Loucy (cell line): ENCODE data around the gene NSD1.

Experiments
- H2AFZ ChIP-seq: fragments of 200-600 bp; sonication (generic); 2 replicates; pipeline ENCODE4 v1.6.0; 2016; ENCODE audit warnings: antibody characterized with exemption, mild to moderate bottlenecking, low read length, moderate library complexity
- H3F3A ChIP-seq: fragments of 200-600 bp; 2 replicates; pipeline ENCODE4 v1.6.0; 2016; ENCODE audit warnings: antibody characterized with exemption, low read depth, mild to moderate bottlenecking
- H3K27me3 ChIP-seq: fragments of 200-600 bp; sonication (generic); 2 replicates; pipeline ENCODE4 v1.6.1; 2014; ENCODE audit warnings: low read length, mild to moderate bottlenecking; ENCODE audit not compliant: insufficient read depth, poor library complexity, severe bottlenecking
- H3K36me3 ChIP-seq: fragments of 200-600 bp; sonication (generic); 2 replicates; pipeline ENCODE4 v1.6.1; 2016; ENCODE audit warnings: low read length; ENCODE audit not compliant: insufficient read depth
- H3K4me1 ChIP-seq: fragments of 200-600 bp; sonication (generic); 2 replicates; pipeline ENCODE4 v1.5.1; 2014; ENCODE audit warnings: low read length, mild to moderate bottlenecking; ENCODE audit not compliant: insufficient read depth, poor library complexity, severe bottlenecking
- H3K4me2 ChIP-seq: fragments of 200-600 bp; sonication (generic); 2 replicates; pipeline ENCODE4 v1.6.0; 2014; ENCODE audit warnings: antibody characterized with exemption, low read length, low read depth, mild to moderate bottlenecking; ENCODE audit not compliant: poor library complexity, severe bottlenecking
- H3K4me3 ChIP-seq: fragments of 200-600 bp; sonication (generic); 2 replicates; pipeline ENCODE4 v1.5.1; 2014; ENCODE audit warnings: low read length, mild to moderate bottlenecking, mixed read lengths; ENCODE audit not compliant: poor library complexity, severe bottlenecking
- H3K79me2 ChIP-seq: fragments of 200-600 bp; sonication (generic); 2 replicates; pipeline ENCODE4 v1.6.1; 2014; ENCODE audit warnings: low read length; ENCODE audit not compliant: insufficient read depth
- H3K9ac ChIP-seq: fragments of 200-600 bp; sonication (generic); 2 replicates; pipeline ENCODE4 v1.6.0; 2014; ENCODE audit warnings: mild to moderate bottlenecking, low read depth, low read length, moderate library complexity; ENCODE audit not compliant: poor library complexity, severe bottlenecking
- H3K9me2 ChIP-seq: fragments of 200-600 bp; sonication (generic); replicated peaks from 2 replicates; pipeline ENCODE4 v1.6.1; 2016; ENCODE audit warnings: low read depth, low read length, mixed read lengths
- H3K9me3 ChIP-seq: fragments of 200-600 bp; sonication (generic); 2 replicates; pipeline ENCODE4 v1.6.1; 2014; ENCODE audit warnings: mild to moderate bottlenecking, antibody characterized with exemption, low read length, low read depth; ENCODE audit not compliant: insufficient read depth
- H4K20me1 ChIP-seq: fragments of 200-600 bp; sonication (generic); 2 replicates; pipeline ENCODE4 v1.6.0; 2014; ENCODE audit warnings: antibody characterized with exemption, low read length, mild to moderate bottlenecking; ENCODE audit not compliant: insufficient read depth, poor library complexity, severe bottlenecking
- EZH2phosphoT487 ChIP-seq: fragments of 200-600 bp; IDR thresholded peaks from 2 replicates; pipeline ENCODE4 v1.6.1; 2018; ENCODE audit warnings: antibody characterized with exemption, mild to moderate bottlenecking, moderate library complexity, borderline replicate concordance
- TF ChIP-seq, protein P1 (sequence below): fragments of 200-600 bp; sonication (generic); conservative IDR thresholded peaks from 2 replicates; pipeline ENCODE4 v1.5.1; 2014; ENCODE audit warnings: mild to moderate bottlenecking, antibody characterized with exemption, low read length

NSD1 gene

DNA sequence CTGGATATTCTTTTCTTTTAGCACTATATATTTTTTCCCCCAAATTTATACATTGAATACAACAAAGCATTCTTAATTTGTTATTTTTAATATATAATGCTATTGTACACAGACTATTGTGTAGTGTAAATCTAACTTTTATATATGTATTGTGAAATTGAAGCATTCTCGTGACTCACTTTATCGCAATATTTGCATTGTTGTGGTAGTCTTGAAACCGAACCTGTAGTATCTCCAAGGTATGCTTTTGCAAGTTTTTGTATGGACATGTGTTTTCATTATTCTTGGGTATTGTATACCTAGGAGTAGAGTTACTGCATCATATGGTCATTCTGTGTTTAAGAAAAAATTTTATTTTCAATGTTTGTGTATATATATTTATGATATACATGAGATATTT is 49.6 kb downstream of the NSD1 start:
- Histone ChIP-seq H4K20me1 (no peaks in the 10 kb centered on the region), H3K27me3 (no peaks in the 10 kb centered on the region), H3K9ac (no peak overlapping the region), H3K4me2 (no peak overlapping the region), H3K4me1 (no peaks in the 10 kb centered on the region), H3K9me2 (no peaks in the 10 kb centered on the region), H2AFZ (no peak overlapping the region), H3K4me3 (no peak overlapping the region), H3K79me2 (peaks cover 14% of the 10 kb centered on the region), H3K36me3 (no peaks in the 10 kb centered on the region), H3K9me3 (no peaks in the 10 kb centered on the region), H3F3A (no peaks in the 10 kb centered on the region)
- TF ChIP-seq, protein P1, sequence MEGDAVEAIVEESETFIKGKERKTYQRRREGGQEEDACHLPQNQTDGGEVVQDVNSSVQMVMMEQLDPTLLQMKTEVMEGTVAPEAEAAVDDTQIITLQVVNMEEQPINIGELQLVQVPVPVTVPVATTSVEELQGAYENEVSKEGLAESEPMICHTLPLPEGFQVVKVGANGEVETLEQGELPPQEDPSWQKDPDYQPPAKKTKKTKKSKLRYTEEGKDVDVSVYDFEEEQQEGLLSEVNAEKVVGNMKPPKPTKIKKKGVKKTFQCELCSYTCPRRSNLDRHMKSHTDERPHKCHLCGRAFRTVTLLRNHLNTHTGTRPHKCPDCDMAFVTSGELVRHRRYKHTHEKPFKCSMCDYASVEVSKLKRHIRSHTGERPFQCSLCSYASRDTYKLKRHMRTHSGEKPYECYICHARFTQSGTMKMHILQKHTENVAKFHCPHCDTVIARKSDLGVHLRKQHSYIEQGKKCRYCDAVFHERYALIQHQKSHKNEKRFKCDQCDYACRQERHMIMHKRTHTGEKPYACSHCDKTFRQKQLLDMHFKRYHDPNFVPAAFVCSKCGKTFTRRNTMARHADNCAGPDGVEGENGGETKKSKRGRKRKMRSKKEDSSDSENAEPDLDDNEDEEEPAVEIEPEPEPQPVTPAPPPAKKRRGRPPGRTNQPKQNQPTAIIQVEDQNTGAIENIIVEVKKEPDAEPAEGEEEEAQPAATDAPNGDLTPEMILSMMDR = no peak
- no peak for TF ChIP-seq EZH2phosphoT487

DNA sequence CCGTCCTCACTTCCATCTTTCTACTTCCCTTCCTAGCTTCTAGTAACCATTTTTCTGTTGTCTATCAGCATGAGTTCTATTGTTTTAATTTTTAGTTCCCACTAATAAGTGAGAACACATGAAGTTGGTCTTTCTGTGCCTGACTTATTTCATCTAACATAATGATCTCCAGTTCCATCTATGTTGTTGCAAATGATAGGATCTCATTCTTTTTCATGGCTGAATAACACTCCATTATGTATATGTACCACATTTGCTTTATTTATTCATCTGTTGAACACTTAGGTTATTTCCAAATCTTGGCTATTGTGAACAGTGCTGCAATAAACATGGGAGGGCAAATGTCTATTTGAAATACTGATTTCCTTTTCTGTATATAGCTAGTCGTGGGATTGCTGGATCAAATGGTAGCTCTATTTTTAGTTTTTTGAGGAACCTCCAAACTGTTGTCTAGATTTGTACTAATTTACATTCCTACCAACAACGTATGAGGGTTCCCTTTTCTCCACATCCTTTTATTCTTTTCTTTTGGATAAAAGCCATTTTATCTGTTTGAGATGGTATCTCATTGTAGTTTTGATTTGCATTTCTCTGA is 50.3 kb downstream of the NSD1 start:
- peaks cover 16% of the 10 kb centered on the region for H3K79me2 ChIP-seq

DNA sequence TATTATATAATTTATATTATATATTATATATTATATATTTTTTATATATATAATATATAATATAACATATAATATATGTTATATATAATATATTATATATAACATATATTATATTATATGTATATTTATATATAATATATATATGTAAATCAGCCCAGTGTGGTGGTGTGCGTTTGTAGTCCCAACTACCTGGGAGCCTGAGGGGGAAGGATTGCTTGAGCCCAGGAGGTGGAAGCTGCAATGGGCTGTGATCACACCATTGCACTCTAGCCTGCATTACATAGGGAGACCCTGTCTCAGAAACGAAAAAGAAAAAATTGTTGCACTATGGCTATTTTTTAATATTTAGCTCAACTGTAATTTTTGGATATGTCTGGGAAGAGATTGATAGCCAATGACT is 52.4 kb downstream of the NSD1 start:
- H3K4me2 ChIP-seq = no peak overlapping the region
- H4K20me1 ChIP-seq = no peaks in the 10 kb centered on the region
- H3K9me3 ChIP-seq = no peaks in the 10 kb centered on the region
- no peak overlapping the region for H2AFZ ChIP-seq
- H3K27me3 ChIP-seq = no peaks in the 10 kb centered on the region
- no peaks in the 10 kb centered on the region for H3K9me2 ChIP-seq
- H3K4me1 ChIP-seq = no peaks in the 10 kb centered on the region
- TF ChIP-seq, protein P1 = no peak
- TF ChIP-seq EZH2phosphoT487 = no peak
- no peaks in the 10 kb centered on the region for H3F3A ChIP-seq
- H3K4me3 ChIP-seq = no peak overlapping the region
- no peak overlapping the region for H3K9ac ChIP-seq
- H3K36me3 ChIP-seq = no peaks in the 10 kb centered on the region
- peaks cover 18% of the 10 kb centered on the region for H3K79me2 ChIP-seq

More for the DNA sequence above, 50.3 kb downstream of the NSD1 start:
- no peak for TF ChIP-seq EZH2phosphoT487
- TF ChIP-seq, protein P1 = no peak
- H3K9me2 ChIP-seq = no peaks in the 10 kb centered on the region
- no peaks in the 10 kb centered on the region for H3K27me3 ChIP-seq
- no peaks in the 10 kb centered on the region for H4K20me1 ChIP-seq
- no peaks in the 10 kb centered on the region for H3K36me3 ChIP-seq
- no peak overlapping the region for H2AFZ ChIP-seq
- no peak overlapping the region for H3K9ac ChIP-seq
- no peaks in the 10 kb centered on the region for H3F3A ChIP-seq
- H3K9me3 ChIP-seq = no peaks in the 10 kb centered on the region
- no peak overlapping the region for H3K4me3 ChIP-seq
- no peak overlapping the region for H3K4me2 ChIP-seq
- no peaks in the 10 kb centered on the region for H3K4me1 ChIP-seq
